ENCODE measurements around the gene CTDSPL. TPM values are rescaled to one million over a fixed set of nuclear protein-coding genes. Genes with fewer than 3 reads are reported as not detected.

Gene CTDSPL
- total and polyA plus RNA-seq, 2 of the 8 experiments (the other 6 are each of a cell fraction or from before 2014, with no cell fraction given) = 20.3 to 42.2 TPM

- no peak overlapping the region for H2BK20ac ChIP-seq (ENCODE audit: low read length)
- H3K36me3 ChIP-seq (ENCODE audit: control insufficient read depth in 2 of 4, insufficient read depth in 4 of 4, low read length in 3 of 4) = no peaks in the 10 kb centered on the region
- 58% methylated on average over 2 of the region's 2 CpGs; no CpG with 5 or more reads in 1 of the 2 experiments for WGBS, 2 experiments (ENCODE audit: extremely low coverage in 1 of 2, insufficient coverage in 1 of 2, insufficient read length in 1 of 2, insufficient replicate concordance in 2 of 2, low coverage in 1 of 2, low lambda C conversion rate in 2 of 2, missing lambda C conversion rate in 1 of 2)
- H2BK120ac ChIP-seq (replicated peaks; ENCODE audit: low read depth, low read length) = no peak overlapping the region
- H3K23ac ChIP-seq (ENCODE audit: insufficient read length) = no peak overlapping the region
- H3K23me2 ChIP-seq (ENCODE audit: low read depth, low read length) = no peaks in the 10 kb centered on the region; the same call in 1 of the 2 replicates
- no peak overlapping the region for H2BK15ac ChIP-seq (ENCODE audit: low read length)
- no peak overlapping the region for H4K8ac ChIP-seq (ENCODE audit: extremely low read depth, insufficient read depth, low read length)
- H3K14ac ChIP-seq (ENCODE audit: insufficient read length) = no peak overlapping the region
- no peaks in the 10 kb centered on the region for H3K79me2 ChIP-seq (ENCODE audit: control insufficient read depth in 1 of 2, insufficient read depth in 2 of 2, low read length in 2 of 2)
- DNase-seq (ENCODE audit: low read depth in 1 of 2, low spot score in 2 of 2) = peak in 1 of 2 experiments; percentile 41
- H3K9me3 ChIP-seq (ENCODE audit: insufficient read depth in 2 of 2, low read depth in 1 of 2, low read length in 1 of 2) = no peaks in the 10 kb centered on the region
- no peaks in the 10 kb centered on the region for H3K27me3 ChIP-seq (replicated peaks in 1 of 4; ENCODE audit: control insufficient read depth in 3 of 4, extremely low read depth in 1 of 4, insufficient read depth in 3 of 4, low read length in 3 of 4)
- H3K4ac ChIP-seq (replicated peaks; ENCODE audit: insufficient read length, low read depth, low read length) = no peak overlapping the region
- H2AK5ac ChIP-seq (ENCODE audit: low read depth, low read length) = no peak overlapping the region
- H4K20me1 ChIP-seq (replicated peaks in 1 of 2; ENCODE audit: control insufficient read depth in 1 of 2, insufficient read depth in 2 of 2, low read length in 2 of 2) = no peaks in the 10 kb centered on the region
- no peak overlapping the region for H3K4me3 ChIP-seq (ENCODE audit: extremely low read depth in 1 of 4, insufficient read depth in 2 of 4, low read depth in 3 of 4, low read length in 4 of 4)
- no peak overlapping the region for H3K27ac ChIP-seq (ENCODE audit: low read depth, low read length)
- peaks cover 3% of the 10 kb centered on the region for H3K79me1 ChIP-seq (ENCODE audit: low read depth, low read length)
- ChIA-PET POLR2A (ENCODE audit: partially characterized antibody) (interaction anchor here (1.4 kb wide), 1 partner anchor 27 kb away, joined by 3 read pairs; no protein-coding TSS in a partner anchor), CTCF (ENCODE audit: partially characterized antibody) (interaction anchor here (0.6 to 5.2 kb wide), 6 partner anchors 8 to 50 kb away, joined by 3 to 21 read pairs (median 6); no protein-coding TSS in a partner anchor)
- H2AFZ ChIP-seq (ENCODE audit: low read length) = no peak overlapping the region
- FAIRE-seq = no peak
- H3K4me2 ChIP-seq (ENCODE audit: insufficient read depth in 1 of 2, low read depth in 2 of 2, low read length in 2 of 2) = no peak overlapping the region
- H2BK12ac ChIP-seq (ENCODE audit: low read depth, low read length) = no peak overlapping the region
- no peak overlapping the region for H4K91ac ChIP-seq (replicated peaks; ENCODE audit: insufficient read length, low read length)
- H3K18ac ChIP-seq (ENCODE audit: extremely low read depth, low read length) = no peak overlapping the region
- H3K56ac ChIP-seq (replicated peaks; ENCODE audit: insufficient read length, low read depth, low read length) = no peak overlapping the region
- H3K9ac ChIP-seq (replicated peaks in 1 of 4; ENCODE audit: extremely low read depth in 1 of 4, low read depth in 3 of 4, low read length in 3 of 4) = no peak overlapping the region
- no peak overlapping the region for H4K5ac ChIP-seq (ENCODE audit: insufficient read length, low read depth, low read length)
- peak overlapping the region; percentile 12; the same call in 1 of the 2 replicates for H2BK5ac ChIP-seq (ENCODE audit: low read depth, low read length)
- H3K4me1 ChIP-seq (replicated peaks in 1 of 4; ENCODE audit: control insufficient read depth in 3 of 4, insufficient read depth in 4 of 4, low read length in 3 of 4) = 0 out of 7 replicates have a peak, but pooled peaks cover 0 to 1% (median 0%) of the 10 kb centered on the region in 4 experiments
- TF ChIP-seq CTBP2 (IDR thresholded peaks at IDR 0.05; ENCODE audit: borderline replicate concordance, insufficient read depth, insufficient read length, low read length) = no peak
- no peak for TF ChIP-seq E2F6 (IDR thresholded peaks at IDR 0.05)
- no peak for TF ChIP-seq HDAC2 (IDR thresholded peaks at IDR 0.05; ENCODE audit: borderline replicate concordance in 1 of 2, low read depth in 2 of 2, low read length in 2 of 2)
- no peak for TF ChIP-seq CEBPB (IDR thresholded peaks at IDR 0.05; ENCODE audit: low read depth, low read length)
Observed at GRCh38 chr3:37925157-37925556, 63.5 kb downstream of the CTDSPL start.
